OCI-LY3 (cell line): Measurements from ENCODE around the gene PPP1R36.

ENCODE experiments used
- H2AFZ ChIP-seq: fragments of 200-600, 300-600 bp; shearing (Covaris generic); 2 replicates; pipeline ENCODE4 v1.6.0; 2014; ENCODE audit warnings: antibody characterized with exemption, low read depth, low read length
- H3K27ac ChIP-seq: fragments of 200-600, 300-600 bp; sonication (generic); 2 replicates; pipeline ENCODE4 v1.5.1; 2014; ENCODE audit warnings: mild to moderate bottlenecking, low read length, moderate library complexity, mixed read lengths
- H3K27me3 ChIP-seq: fragments of 200-600, 300-600 bp; sonication (generic); 2 replicates; pipeline ENCODE4 v1.6.1; 2014; ENCODE audit warnings: low read depth, low read length, mixed read lengths
- H3K36me3 ChIP-seq: fragments of 200-600, 300-600 bp; sonication (generic); replicated peaks from 2 replicates; pipeline ENCODE3; 2014; ENCODE audit warnings: low read depth, low read length, mixed read lengths
- H3K4me1 ChIP-seq: fragments of 300-600, 200-600 bp; sonication (generic); 2 replicates; pipeline ENCODE4 v1.6.1; 2014; ENCODE audit warnings: low read length, mixed read lengths
- H3K4me2 ChIP-seq: fragments of 200-600, 300-600 bp; sonication (generic); 2 replicates; pipeline ENCODE4 v1.6.1; 2014; ENCODE audit warnings: low read length, mixed read lengths
- H3K4me3 ChIP-seq: fragments of 300-600, 200-600 bp; sonication (generic); 2 replicates; pipeline ENCODE4 v1.5.1; 2014; ENCODE audit warnings: antibody characterized with exemption, mild to moderate bottlenecking, low read length, moderate library complexity
- H3K79me2 ChIP-seq: fragments of 300-600, 200-600 bp; shearing (Covaris generic); 2 replicates; pipeline ENCODE4 v1.6.1; 2014; ENCODE audit warnings: mild to moderate bottlenecking, low read length, mixed read lengths
- H3K9ac ChIP-seq: fragments of 300-600, 200-600 bp; shearing (Covaris generic); 2 replicates; pipeline ENCODE4 v1.6.0; 2014; ENCODE audit warnings: mild to moderate bottlenecking, low read length, moderate library complexity
- H3K9me3 ChIP-seq: fragments of 200-600, 300-600 bp; shearing (Covaris generic); 2 replicates; pipeline ENCODE4 v1.6.1; 2014; ENCODE audit warnings: low read length, mixed read lengths; ENCODE audit not compliant: insufficient read depth
- H4K20me1 ChIP-seq: fragments of 200-600, 300-600 bp; sonication (generic); 2 replicates; pipeline ENCODE4 v1.6.1; 2016; ENCODE audit warnings: low read length, mixed read lengths; ENCODE audit not compliant: insufficient read depth
- EZH2phosphoT487 ChIP-seq: fragments of 200-600 bp; shearing (Covaris generic); IDR thresholded peaks from 2 replicates; pipeline ENCODE4 v1.6.1; 2018; ENCODE audit warnings: antibody characterized with exemption, mixed run types, low read depth
- TF ChIP-seq, protein P1 (sequence below): fragments of 200-600, 300-600 bp; sonication (generic); IDR thresholded peaks from 2 replicates; pipeline ENCODE4 v1.5.1; 2014; ENCODE audit warnings: antibody characterized with exemption, low read length, low read depth

The PPP1R36 gene

DNA sequence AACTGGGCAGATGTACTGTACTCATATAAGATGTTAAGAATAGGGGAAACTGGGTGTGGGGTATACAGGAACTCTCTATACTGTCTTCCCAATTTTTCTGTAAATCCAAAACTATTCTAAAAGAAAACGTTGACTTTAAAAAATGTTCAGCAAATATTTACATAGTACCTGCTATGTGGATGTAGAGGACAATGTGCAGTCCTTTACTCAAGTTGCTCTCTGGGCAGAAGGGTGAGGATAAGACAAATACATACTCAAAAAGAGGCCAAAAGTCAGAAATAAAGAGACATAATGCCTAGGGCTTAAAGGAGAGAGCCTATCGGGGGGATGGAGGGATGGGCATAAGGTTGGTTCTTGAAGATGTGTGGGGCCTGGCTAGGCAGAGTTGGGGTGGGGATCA lies 44.7 kb downstream of the PPP1R36 start:
- H4K20me1 ChIP-seq = no peaks in the 10 kb centered on the region
- no peaks in the 10 kb centered on the region for H3K36me3 ChIP-seq
- no peaks in the 10 kb centered on the region for H3K9me3 ChIP-seq
- H2AFZ ChIP-seq = no peak overlapping the region
- no peaks in the 10 kb centered on the region for H3K27me3 ChIP-seq
- no peak overlapping the region for H3K9ac ChIP-seq
- H3K27ac ChIP-seq = no peak overlapping the region
- H3K4me1 ChIP-seq = peaks cover 8% of the 10 kb centered on the region
- no peaks in the 10 kb centered on the region for H3K79me2 ChIP-seq
- no peak overlapping the region for H3K4me2 ChIP-seq
- H3K4me3 ChIP-seq = no peak overlapping the region
- TF ChIP-seq, protein P1, sequence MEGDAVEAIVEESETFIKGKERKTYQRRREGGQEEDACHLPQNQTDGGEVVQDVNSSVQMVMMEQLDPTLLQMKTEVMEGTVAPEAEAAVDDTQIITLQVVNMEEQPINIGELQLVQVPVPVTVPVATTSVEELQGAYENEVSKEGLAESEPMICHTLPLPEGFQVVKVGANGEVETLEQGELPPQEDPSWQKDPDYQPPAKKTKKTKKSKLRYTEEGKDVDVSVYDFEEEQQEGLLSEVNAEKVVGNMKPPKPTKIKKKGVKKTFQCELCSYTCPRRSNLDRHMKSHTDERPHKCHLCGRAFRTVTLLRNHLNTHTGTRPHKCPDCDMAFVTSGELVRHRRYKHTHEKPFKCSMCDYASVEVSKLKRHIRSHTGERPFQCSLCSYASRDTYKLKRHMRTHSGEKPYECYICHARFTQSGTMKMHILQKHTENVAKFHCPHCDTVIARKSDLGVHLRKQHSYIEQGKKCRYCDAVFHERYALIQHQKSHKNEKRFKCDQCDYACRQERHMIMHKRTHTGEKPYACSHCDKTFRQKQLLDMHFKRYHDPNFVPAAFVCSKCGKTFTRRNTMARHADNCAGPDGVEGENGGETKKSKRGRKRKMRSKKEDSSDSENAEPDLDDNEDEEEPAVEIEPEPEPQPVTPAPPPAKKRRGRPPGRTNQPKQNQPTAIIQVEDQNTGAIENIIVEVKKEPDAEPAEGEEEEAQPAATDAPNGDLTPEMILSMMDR = no peak
- no peak for TF ChIP-seq EZH2phosphoT487

DNA sequence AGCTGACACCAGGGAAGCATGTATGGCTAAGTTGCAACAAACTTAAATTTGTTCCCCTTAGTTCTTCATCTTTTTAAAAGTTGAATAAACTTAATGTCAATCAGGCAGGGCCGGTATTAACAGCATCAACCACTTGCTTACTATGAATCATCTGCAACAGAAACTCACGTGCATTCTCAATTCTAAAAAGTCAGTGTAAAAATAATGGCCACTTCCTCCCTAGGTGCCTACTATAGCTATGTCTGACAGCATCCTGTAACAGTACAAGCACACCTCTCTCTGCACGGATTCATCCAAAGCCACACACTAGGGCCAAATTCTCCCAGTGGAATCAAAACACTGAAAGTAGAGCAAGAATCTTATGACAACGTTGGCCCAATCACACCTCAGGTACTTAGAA lies 48.6 kb downstream of the PPP1R36 start:
- H3K4me1 ChIP-seq = peaks cover 8% of the 10 kb centered on the region
- no peak overlapping the region for H3K9ac ChIP-seq
- no peaks in the 10 kb centered on the region for H3K9me3 ChIP-seq
- peak overlapping the region; percentile 37; the same call in 1 of the 2 replicates for H3K4me2 ChIP-seq
- H3K36me3 ChIP-seq = no peaks in the 10 kb centered on the region
- TF ChIP-seq, protein P1 = no peak
- no peak for TF ChIP-seq EZH2phosphoT487
- H2AFZ ChIP-seq = peak overlapping the region; percentile 35
- H3K27ac ChIP-seq = no peak overlapping the region
- no peak overlapping the region for H3K4me3 ChIP-seq
- no peaks in the 10 kb centered on the region for H4K20me1 ChIP-seq
- H3K27me3 ChIP-seq = no peaks in the 10 kb centered on the region
- H3K79me2 ChIP-seq = no peaks in the 10 kb centered on the region

DNA sequence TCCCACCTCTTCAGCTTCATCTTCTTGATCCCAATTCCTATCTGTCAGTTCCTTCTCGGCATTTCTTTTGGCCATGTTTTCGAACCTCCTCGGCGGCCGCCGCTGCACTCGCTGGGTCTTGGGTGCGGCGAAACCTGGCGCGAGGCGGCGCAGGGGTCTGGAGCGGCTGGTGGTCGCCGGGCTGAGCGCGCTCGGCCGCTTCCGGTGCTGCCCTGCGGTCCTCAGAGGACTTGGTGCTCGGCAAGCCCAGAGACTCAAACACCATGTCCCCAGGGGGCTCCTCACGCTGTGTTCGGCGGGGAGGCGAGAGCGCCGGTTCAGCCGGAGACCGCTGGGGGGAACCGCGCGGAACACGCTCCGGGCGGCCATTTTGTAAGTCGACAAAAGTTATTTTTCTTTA lies 51.8 kb downstream of the PPP1R36 start:
- Histone ChIP-seq H3K27ac (no peak overlapping the region), H3K36me3 (no peaks in the 10 kb centered on the region), H3K4me3 (no peak overlapping the region), H3K4me1 (peaks cover 11% of the 10 kb centered on the region), H3K79me2 (no peaks in the 10 kb centered on the region), H4K20me1 (no peaks in the 10 kb centered on the region), H3K4me2 (no peak overlapping the region), H3K27me3 (peaks cover 13% of the 10 kb centered on the region), H3K9ac (no peak overlapping the region), H2AFZ (no peak overlapping the region), H3K9me3 (no peaks in the 10 kb centered on the region)
- no peak for TF ChIP-seq EZH2phosphoT487
- TF ChIP-seq, protein P1 = no peak

DNA sequence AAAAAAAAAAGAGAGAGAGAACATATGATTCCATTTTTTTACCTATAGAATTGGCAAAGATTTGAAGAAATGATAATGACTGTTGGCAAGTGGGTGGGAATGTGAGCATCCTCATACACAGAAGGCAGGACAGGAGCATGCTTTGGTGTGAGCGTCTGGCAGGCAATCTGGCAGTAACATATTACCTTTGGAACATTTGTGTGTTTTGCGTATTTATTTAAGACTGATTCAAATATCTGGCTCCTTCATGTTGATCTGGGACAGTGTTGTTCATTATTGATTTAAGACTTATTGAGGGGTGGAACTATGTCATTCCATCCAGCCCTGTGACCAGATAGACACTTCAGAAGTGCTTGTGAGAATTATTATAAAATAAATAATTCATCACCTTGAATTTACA lies 53.1 kb downstream of the PPP1R36 start:
- Histone ChIP-seq H3K4me3 (no peak overlapping the region), H3K36me3 (no peaks in the 10 kb centered on the region), H3K27ac (no peak overlapping the region), H2AFZ (no peak overlapping the region), H3K4me1 (peaks cover 11% of the 10 kb centered on the region), H3K27me3 (peaks cover 15% of the 10 kb centered on the region), H4K20me1 (no peaks in the 10 kb centered on the region), H3K4me2 (no peak overlapping the region), H3K9ac (no peak overlapping the region), H3K79me2 (no peaks in the 10 kb centered on the region), H3K9me3 (no peaks in the 10 kb centered on the region)
- TF ChIP-seq, protein P1 = no peak
- TF ChIP-seq EZH2phosphoT487 = no peak
